Osteoblast (primary cell): Measurements from ENCODE around the gene ABCA5. TPM values are rescaled to one million over a fixed set of nuclear protein-coding genes. Genes with fewer than 3 reads are reported as not detected.

Experiments used
- DNase-seq: peaks from one replicate; pipeline ENCODE4 v3.0.0; 2011; ENCODE audit warnings: low spot score, mixed read lengths; ENCODE audit not compliant: insufficient read length; ENCODE audit errors: missing footprints
- H2AFZ ChIP-seq: 2 replicates; pipeline ENCODE4 v1.6.0; 2011; ENCODE audit warnings: mild to moderate bottlenecking, low read length
- H3K27ac ChIP-seq: 2 replicates; pipeline ENCODE4 v1.5.1; 2011; ENCODE audit warnings: mild to moderate bottlenecking, low read depth, low read length, moderate library complexity
- H3K27me3 ChIP-seq: 2 replicates; pipeline ENCODE4 v1.6.0; 2012; ENCODE audit warnings: mild to moderate bottlenecking, control low read depth, inconsistent platforms, low read length, moderate library complexity; ENCODE audit not compliant: insufficient read depth
- H3K36me3 ChIP-seq: 2 replicates; pipeline ENCODE4 v1.5.1; 2011; ENCODE audit warnings: mild to moderate bottlenecking, low read length, control low read depth, moderate library complexity; ENCODE audit not compliant: insufficient read depth
- H3K4me1 ChIP-seq: 2 replicates; pipeline ENCODE4 v1.5.1; 2011; ENCODE audit warnings: mild to moderate bottlenecking, low read length, control low read depth, moderate library complexity; ENCODE audit not compliant: insufficient read depth
- H3K4me2 ChIP-seq: 2 replicates; pipeline ENCODE4 v1.6.0; 2011; ENCODE audit warnings: mild to moderate bottlenecking, low read length; ENCODE audit not compliant: insufficient read depth
- H3K4me3 ChIP-seq: fragments of 200-600 bp; sonication (generic); 3 replicates; pipeline ENCODE4 v1.5.1; 2012; ENCODE audit warnings: mild to moderate bottlenecking, low read length, inconsistent platforms; ENCODE audit not compliant: insufficient read depth
- H3K79me2 ChIP-seq: 2 replicates; pipeline ENCODE4 v1.6.0; 2012; ENCODE audit warnings: mild to moderate bottlenecking, low read length, control low read depth, inconsistent platforms; ENCODE audit not compliant: insufficient read depth
- H3K9me3 ChIP-seq: 2 replicates; pipeline ENCODE4 v1.5.1; 2011; ENCODE audit warnings: low read depth, low read length, control low read depth
- H4K20me1 ChIP-seq: 2 replicates; pipeline ENCODE4 v1.6.0; 2012; ENCODE audit warnings: mild to moderate bottlenecking, low read length, control low read depth; ENCODE audit not compliant: insufficient read depth
- CTCF ChIP-seq: IDR thresholded peaks from 2 replicates; pipeline ENCODE4 v1.5.1; 2011; ENCODE audit warnings: mild to moderate bottlenecking, low read depth, low read length, moderate library complexity; ENCODE audit errors: extremely low read depth
- total RNA-seq: library from RNA; depleted of rRNA; stranded (reverse); fragments of >200 nt; gene quantifications from 2 replicates; pipeline ENCODE4 v1.2.3, GENCODE V29; 2012

The ABCA5 gene
- total RNA-seq, 1 donor, result 22.4 TPM

DNA sequence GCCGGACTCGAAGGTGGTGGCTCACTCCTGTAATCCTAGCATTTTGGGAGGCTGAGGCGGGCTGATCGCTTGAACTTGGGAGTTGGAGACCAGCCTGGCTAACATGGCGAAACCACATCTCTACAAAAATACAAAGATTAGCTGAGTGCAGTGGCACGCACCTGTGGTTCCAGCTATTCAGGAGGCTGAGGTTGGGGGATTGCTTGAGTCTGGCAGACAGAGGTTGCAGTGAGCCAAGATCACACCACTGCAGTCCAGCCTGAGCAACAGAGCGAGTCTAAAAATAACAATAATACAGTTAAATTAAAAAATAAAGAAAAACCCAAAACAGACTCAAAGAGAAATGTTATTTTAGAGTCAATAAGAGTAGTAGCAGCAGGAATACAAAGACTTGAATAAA lies 29.7 kb upstream of the ABCA5 start:
- H4K20me1 ChIP-seq, result no peaks in the 10 kb centered on the region
- TF ChIP-seq CTCF, result no peak
- H3K36me3 ChIP-seq, result no peaks in the 10 kb centered on the region
- H3K27ac ChIP-seq, result no peak overlapping the region
- H3K9me3 ChIP-seq, result no peaks in the 10 kb centered on the region
- no peak overlapping the region for H3K4me2 ChIP-seq
- no peak for DNase-seq
- H3K79me2 ChIP-seq, result no peaks in the 10 kb centered on the region
- H3K4me3 ChIP-seq, result no peak overlapping the region
- H2AFZ ChIP-seq, result no peak overlapping the region
- H3K4me1 ChIP-seq, result no peaks in the 10 kb centered on the region
- no peaks in the 10 kb centered on the region for H3K27me3 ChIP-seq

- no peak for TF ChIP-seq CTCF
- Histone ChIP-seq H3K4me2 (no peak overlapping the region), H4K20me1 (no peaks in the 10 kb centered on the region), H3K79me2 (no peaks in the 10 kb centered on the region), H3K27me3 (no peaks in the 10 kb centered on the region), H3K27ac (no peak overlapping the region), H3K4me1 (no peaks in the 10 kb centered on the region), H3K4me3 (no peak overlapping the region), H3K36me3 (no peaks in the 10 kb centered on the region), H2AFZ (no peak overlapping the region), H3K9me3 (no peaks in the 10 kb centered on the region)
- DNase-seq, result no peak
These were observed 24.0 kb upstream of the ABCA5 start for GRCh38 chr17:69350911-69351310.

- Histone ChIP-seq H4K20me1 (no peaks in the 10 kb centered on the region), H3K27ac (no peak overlapping the region), H3K36me3 (no peaks in the 10 kb centered on the region), H3K79me2 (no peaks in the 10 kb centered on the region), H3K4me3 (no peak overlapping the region), H2AFZ (no peak overlapping the region), H3K4me2 (no peak overlapping the region), H3K27me3 (no peaks in the 10 kb centered on the region), H3K4me1 (no peaks in the 10 kb centered on the region), H3K9me3 (no peaks in the 10 kb centered on the region)
- no peak for DNase-seq
- TF ChIP-seq CTCF, result no peak
These were observed 21.5 kb upstream of the ABCA5 start for GRCh38 chr17:69348429-69348828.

DNA sequence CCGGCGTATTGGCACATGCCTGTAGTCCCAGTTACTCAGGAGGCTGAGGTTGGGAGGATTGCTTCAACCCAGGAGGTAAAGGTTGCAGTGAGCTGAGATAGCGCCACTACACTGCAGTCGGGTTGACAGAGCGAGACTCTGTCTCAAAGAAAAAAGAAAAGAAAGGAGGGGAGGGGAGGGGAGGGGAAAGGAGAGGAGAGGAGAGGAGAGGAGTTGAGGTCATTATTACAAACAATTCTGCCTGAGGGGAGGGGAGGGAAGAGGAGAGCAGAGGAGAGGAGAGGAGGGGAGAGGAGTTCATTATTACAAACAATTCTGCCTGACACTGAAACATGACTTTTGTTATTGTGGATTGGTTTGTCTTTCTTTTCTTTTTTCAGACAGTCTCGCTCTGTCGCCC lies 19.8 kb upstream of the ABCA5 start:
- Histone ChIP-seq H3K9me3 (no peaks in the 10 kb centered on the region), H3K36me3 (no peaks in the 10 kb centered on the region), H3K4me3 (no peak overlapping the region), H3K27ac (no peak overlapping the region), H3K4me2 (no peak overlapping the region), H4K20me1 (no peaks in the 10 kb centered on the region), H3K4me1 (no peaks in the 10 kb centered on the region), H2AFZ (no peak overlapping the region), H3K79me2 (no peaks in the 10 kb centered on the region), H3K27me3 (no peaks in the 10 kb centered on the region)
- no peak for TF ChIP-seq CTCF
- no peak for DNase-seq
